Measurements from ENCODE around the gene CRADD.

- TF ChIP-seq CTCF (IDR thresholded peaks at IDR 0.05) (no peak), EZH2 (IDR thresholded peaks at IDR 0.05; ENCODE audit: borderline replicate concordance, insufficient read depth, low read depth, low read length, poor library complexity, severe bottlenecking) (no peak)
Measured at GRCh38 chr12:93853698-93854478, 176.7 kb downstream of the CRADD start.
